Measurements from ENCODE around the gene COG6.

COG6 gene

DNA sequence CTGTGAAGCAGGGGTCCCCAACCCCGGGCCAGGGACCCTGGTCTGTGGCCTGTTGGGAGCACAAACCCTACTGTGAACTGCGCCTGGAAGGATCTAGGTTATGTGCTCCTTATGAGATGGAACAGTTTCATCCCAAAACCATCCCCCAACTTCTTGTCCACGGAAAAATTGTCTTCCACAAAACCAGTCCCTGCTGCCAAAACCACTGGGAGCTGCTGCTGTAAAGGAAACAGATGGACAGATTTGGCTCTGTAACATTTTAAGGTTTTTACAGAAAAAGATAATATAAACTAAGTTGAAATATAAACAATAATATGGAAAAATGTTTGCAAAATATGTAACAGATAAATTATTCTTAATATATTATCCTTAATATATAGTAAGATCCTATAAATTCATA is 73.7 kb downstream of the COG6 start:
- Mint-ChIP-seq H3K4me1 (no peaks in the 10 kb centered on the region), H3K27ac (no peak overlapping the region), H3K4me3 (no peak overlapping the region), H3K9me3 (no peaks in the 10 kb centered on the region), H3K27me3 (no peaks in the 10 kb centered on the region), H3K36me3 (peaks cover 38% of the 10 kb centered on the region)

DNA sequence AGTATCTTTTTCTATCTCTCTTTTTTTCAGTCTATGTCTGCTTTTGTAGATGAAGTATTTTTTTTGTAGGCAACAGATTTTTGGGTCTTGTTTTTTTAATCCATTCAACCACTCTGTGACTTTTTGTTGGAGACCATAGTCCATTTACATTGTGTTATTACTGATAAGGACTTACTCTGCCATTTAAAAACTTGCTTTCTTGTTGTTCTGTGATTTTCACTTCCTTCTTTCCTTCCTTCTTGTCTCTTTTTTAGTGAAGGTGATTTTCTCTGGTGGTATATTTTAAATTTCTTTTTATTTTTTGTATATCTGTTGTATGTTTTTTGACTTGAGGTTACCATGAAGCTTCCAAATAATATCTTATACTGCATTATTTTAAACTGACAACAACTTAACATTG is 79.5 kb downstream of the COG6 start:
- H3K27me3 Mint-ChIP-seq = no peaks in the 10 kb centered on the region
- peaks cover 5% of the 10 kb centered on the region for H3K9me3 Mint-ChIP-seq
- H3K4me1 Mint-ChIP-seq = no peaks in the 10 kb centered on the region
- no peak overlapping the region for H3K27ac Mint-ChIP-seq
- H3K36me3 Mint-ChIP-seq = peaks cover 44% of the 10 kb centered on the region
- no peak overlapping the region for H3K4me3 Mint-ChIP-seq

DNA sequence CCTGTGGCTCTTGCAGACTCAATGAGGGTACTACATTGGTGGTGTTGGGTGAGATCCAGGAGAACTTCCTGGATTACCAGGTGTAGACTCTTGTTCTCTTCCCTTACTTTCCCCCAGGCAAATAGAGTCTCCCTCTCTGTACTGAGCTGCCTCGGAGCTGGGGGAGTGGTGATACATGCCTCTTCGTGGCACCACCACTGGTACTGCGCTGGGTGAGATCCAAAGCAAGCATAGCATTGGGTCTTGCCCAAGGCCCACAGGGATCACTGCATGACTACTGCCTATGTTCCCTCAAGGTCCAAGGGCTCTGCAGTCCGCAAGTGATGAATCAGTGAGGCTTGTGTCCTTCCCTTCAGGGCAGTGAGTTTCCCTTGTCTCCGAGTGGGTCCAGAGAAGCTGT is 81.6 kb downstream of the COG6 start:
- H3K9me3 Mint-ChIP-seq = peaks cover 11% of the 10 kb centered on the region
- H3K4me3 Mint-ChIP-seq = no peak overlapping the region
- no peaks in the 10 kb centered on the region for H3K4me1 Mint-ChIP-seq
- no peak overlapping the region for H3K27ac Mint-ChIP-seq
- peaks cover 50% of the 10 kb centered on the region for H3K36me3 Mint-ChIP-seq
- H3K27me3 Mint-ChIP-seq = no peaks in the 10 kb centered on the region

DNA sequence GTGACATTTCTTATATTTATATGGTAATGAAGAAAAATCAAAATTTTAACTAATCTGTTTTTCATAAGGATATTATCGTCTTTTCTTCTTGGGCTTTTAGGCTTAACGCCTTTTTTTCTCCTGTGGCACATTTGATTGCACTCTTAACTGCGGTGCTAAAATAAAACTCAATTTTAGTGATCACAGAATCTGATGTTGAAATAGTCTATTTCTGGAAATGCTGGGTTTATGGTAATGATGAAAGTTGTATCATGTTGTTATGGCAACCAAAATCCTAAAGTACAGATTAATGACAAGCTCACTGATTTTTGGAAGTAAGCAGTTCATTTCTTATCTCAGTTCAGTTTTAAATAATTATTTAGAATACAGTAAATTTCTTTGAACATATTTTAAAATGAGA is 85.3 kb downstream of the COG6 start:
- Mint-ChIP-seq H3K9me3 (peaks cover 11% of the 10 kb centered on the region), H3K4me1 (no peaks in the 10 kb centered on the region), H3K4me3 (no peak overlapping the region), H3K27me3 (no peaks in the 10 kb centered on the region), H3K36me3 (peaks cover 26% of the 10 kb centered on the region), H3K27ac (no peak overlapping the region)

DNA sequence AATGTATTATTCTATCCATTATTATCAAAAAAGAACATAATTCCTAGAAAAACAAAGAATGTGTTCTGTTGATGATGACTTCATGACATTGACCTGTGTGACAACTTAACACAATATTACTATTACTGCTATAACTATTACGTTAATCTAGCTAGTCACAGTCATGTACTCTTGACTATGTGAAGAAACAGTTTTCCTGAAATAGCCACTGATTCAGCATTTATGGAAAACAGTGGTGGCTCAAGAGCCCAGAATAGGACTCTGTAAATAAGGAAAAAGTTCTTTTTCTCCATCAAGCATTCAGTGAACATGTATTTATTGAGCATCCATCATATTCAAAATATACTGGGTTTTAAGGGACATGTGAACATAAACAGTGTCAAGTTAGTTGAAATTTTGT is 93.5 kb downstream of the COG6 start:
- H3K27me3 Mint-ChIP-seq = no peaks in the 10 kb centered on the region
- peaks cover 7% of the 10 kb centered on the region for H3K9me3 Mint-ChIP-seq
- H3K36me3 Mint-ChIP-seq = peaks cover 26% of the 10 kb centered on the region
- no peak overlapping the region for H3K27ac Mint-ChIP-seq
- no peak overlapping the region for H3K4me3 Mint-ChIP-seq
- H3K4me1 Mint-ChIP-seq = no peaks in the 10 kb centered on the region

DNA sequence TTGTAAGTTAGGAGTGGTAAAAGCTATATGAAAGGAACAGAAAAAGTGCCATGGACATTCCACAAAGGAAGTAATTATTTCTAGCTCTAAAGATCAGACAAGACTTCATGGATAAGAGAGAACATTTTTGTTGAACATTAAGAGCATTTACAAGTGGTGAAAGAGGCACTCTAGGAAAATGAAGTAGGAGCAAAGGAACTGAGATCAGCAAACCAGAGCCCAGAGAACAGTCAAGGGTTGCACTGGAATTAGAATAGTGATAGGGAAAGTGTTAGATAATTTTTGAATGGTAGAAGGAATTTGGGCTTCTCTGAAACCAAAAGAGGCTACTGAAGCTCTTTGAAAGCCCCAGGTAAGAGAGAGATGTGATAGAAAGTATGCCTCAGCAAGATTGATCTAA is 94.1 kb downstream of the COG6 start:
- Mint-ChIP-seq H3K27ac (no peak overlapping the region), H3K4me1 (no peaks in the 10 kb centered on the region), H3K9me3 (peaks cover 8% of the 10 kb centered on the region), H3K36me3 (peaks cover 27% of the 10 kb centered on the region), H3K27me3 (no peaks in the 10 kb centered on the region), H3K4me3 (no peak overlapping the region)

DNA sequence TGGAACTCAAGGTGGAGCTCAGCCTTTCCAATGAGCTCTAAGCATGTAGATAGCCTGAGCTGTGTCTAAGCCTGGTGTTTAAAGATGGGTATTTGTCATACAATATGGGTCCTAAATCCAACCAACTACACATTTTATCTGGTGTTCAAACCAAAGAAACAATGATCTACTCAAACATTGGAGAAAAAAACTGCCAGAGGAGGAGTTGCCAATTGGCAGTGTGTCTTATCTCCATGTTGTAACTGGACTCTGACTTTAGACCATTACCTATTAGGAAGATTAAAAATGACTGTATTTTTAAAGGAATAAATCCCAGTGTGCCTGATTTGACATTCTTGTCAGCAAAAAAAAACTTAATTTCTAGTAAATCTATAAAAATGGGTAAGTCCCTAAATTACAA is 96.3 kb downstream of the COG6 start:
- Mint-ChIP-seq H3K4me3 (no peak overlapping the region), H3K4me1 (no peaks in the 10 kb centered on the region), H3K9me3 (peaks cover 13% of the 10 kb centered on the region), H3K27ac (no peak overlapping the region), H3K36me3 (peaks cover 40% of the 10 kb centered on the region), H3K27me3 (no peaks in the 10 kb centered on the region)

DNA sequence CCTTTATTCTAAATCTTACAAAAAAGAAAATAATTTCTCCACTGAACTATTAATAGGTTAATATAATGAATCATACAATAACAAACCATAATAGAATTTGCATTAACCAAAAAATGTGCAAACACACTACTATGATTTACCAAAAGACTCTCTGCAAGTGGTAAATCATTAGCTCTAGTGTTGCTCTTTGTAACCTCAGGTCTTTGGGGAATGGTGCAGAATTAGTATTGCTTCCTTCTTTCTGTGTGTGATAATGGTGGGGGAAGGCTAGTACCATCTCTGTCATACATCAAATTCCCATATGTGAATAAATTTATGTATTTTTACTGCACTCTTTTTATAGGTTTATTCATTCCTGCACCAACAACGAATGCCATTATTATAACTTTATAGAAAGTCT is 105.1 kb downstream of the COG6 start:
- no peaks in the 10 kb centered on the region for H3K4me1 Mint-ChIP-seq
- no peaks in the 10 kb centered on the region for H3K27me3 Mint-ChIP-seq
- peaks cover 13% of the 10 kb centered on the region for H3K9me3 Mint-ChIP-seq
- no peak overlapping the region for H3K27ac Mint-ChIP-seq
- H3K36me3 Mint-ChIP-seq = peaks cover 11% of the 10 kb centered on the region
- no peak overlapping the region for H3K4me3 Mint-ChIP-seq

DNA sequence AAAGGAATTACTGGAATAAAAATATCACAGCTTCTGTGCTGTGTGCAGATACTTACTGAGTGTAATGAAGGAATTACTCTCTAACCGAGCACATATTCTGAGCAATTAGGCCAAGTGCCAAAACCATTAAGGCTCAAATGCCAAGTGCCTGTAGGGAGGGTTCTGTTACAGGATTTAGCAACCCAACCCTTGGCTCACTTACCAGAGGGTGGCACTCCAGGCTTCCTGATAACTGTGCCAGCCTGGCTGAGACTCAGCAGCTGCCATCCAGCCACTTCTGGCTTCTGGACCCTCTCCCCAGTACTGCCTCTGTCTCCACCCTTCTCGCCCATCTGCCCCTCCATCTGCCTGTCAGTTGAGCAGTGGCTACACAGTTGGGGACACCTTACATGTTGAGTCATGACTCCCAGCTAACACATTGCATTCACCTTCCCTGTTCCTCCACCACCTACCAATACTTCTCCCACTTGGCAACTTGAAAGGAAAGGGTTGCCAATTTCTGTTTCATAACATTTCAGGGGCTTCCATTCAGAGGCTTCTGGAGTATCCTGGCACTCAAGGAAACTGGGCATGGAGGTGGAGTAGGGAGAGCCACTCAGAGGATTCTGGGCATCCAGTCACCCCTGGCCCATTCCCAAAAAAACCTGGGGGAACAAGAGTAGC is 110.5 kb downstream of the COG6 start:
- Mint-ChIP-seq H3K27ac (no peak overlapping the region), H3K9me3 (peaks cover 9% of the 10 kb centered on the region), H3K4me3 (no peak overlapping the region), H3K36me3 (peaks cover 2% of the 10 kb centered on the region), H3K4me1 (peaks cover 16% of the 10 kb centered on the region), H3K27me3 (no peaks in the 10 kb centered on the region)

DNA sequence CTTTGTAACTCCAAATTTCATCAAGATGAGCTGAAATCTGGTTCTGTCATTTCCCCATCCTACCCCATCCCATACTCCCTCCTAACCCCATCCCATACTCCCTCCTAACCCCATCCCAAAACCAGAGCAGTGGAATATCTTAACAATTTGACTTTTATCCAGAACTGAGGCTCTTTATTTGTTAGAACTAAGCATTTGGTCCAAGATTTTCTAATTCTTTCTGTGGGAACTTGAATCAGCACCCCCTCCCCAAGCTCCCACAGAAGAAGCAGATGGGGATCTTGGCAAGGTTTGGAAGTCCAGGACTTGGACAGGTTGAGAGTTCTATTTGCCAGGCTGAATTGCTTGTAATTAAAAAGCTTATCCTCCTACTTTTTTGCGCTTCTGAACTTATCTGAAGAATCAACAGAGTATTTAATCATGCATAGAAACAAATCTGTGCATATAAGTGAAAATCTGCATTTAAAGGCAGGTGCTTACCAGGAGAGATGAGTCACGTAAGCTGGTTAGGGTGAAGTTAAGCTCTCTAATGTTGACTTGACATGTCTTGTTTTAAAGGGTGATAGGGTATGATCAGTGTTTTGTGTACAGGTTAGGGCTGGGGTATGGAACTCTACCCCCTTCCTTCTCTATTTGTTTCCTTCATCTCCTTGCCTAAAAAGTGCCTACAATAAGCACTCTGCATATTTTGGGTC is 111.1 kb downstream of the COG6 start:
- peaks cover 4% of the 10 kb centered on the region for H3K36me3 Mint-ChIP-seq
- no peaks in the 10 kb centered on the region for H3K27me3 Mint-ChIP-seq
- H3K4me3 Mint-ChIP-seq = no peak overlapping the region
- H3K27ac Mint-ChIP-seq = no peak overlapping the region
- peaks cover 16% of the 10 kb centered on the region for H3K4me1 Mint-ChIP-seq
- H3K9me3 Mint-ChIP-seq = peaks cover 5% of the 10 kb centered on the region

DNA sequence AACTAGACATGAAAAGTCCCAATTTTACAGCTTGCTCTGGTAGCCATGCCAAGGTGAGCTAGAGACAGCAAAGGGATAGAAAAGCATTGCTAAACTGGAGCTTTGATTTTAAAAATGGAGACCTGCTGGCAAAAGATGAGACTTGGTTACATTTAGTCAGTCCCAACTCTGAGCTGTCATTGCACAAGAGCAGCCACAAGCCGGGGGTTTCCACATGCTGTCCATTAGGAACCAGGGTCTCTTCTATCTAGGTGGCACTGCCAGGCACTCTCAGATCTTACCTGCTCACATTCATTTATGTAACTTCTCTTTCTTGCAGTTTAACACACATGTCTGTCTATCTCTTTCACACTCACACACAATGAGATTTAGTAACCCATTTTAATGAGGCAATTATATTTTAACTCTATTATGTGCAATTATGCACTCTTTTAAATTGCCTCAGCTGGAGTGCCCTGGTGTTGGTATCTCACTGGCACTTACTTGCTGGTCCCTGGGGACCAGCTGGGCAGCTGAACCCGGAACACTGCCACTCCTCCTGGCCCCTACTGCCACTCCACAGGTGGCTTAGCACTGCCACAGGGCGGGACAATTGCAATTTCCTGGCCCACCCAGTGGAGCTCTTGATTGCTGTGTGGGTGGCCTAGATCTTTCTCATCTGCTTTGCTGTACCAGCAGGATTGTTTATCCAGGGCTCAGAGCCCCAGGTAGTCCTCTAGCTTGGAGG is 112.5 kb downstream of the COG6 start:
- no peak overlapping the region for H3K27ac Mint-ChIP-seq
- H3K36me3 Mint-ChIP-seq = peaks cover 7% of the 10 kb centered on the region
- H3K27me3 Mint-ChIP-seq = no peaks in the 10 kb centered on the region
- H3K4me1 Mint-ChIP-seq = peaks cover 16% of the 10 kb centered on the region
- no peak overlapping the region for H3K4me3 Mint-ChIP-seq
- H3K9me3 Mint-ChIP-seq = no peaks in the 10 kb centered on the region

DNA sequence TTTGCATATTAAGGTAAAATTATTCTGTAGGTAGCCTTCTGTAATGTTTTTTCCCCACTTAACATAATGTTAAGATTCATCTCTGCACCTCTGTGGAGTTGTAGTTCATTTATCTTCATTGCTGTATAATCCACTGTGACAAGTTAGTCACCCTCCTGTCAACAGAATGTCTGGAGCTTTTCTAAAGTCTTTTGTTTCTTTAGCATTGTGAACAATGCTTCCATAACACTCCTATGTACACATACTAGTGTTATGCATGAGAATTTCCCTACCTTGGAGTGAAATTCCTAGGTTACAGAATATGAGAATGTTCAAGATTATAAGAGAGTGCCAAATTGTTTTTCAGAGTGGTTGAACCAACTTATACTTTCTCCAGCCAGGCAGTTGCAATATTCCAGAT is 113.5 kb downstream of the COG6 start:
- H3K36me3 Mint-ChIP-seq = peaks cover 7% of the 10 kb centered on the region
- H3K4me3 Mint-ChIP-seq = no peak overlapping the region
- H3K27ac Mint-ChIP-seq = no peak overlapping the region
- H3K4me1 Mint-ChIP-seq = peaks cover 16% of the 10 kb centered on the region
- no peaks in the 10 kb centered on the region for H3K27me3 Mint-ChIP-seq
- no peaks in the 10 kb centered on the region for H3K9me3 Mint-ChIP-seq

DNA sequence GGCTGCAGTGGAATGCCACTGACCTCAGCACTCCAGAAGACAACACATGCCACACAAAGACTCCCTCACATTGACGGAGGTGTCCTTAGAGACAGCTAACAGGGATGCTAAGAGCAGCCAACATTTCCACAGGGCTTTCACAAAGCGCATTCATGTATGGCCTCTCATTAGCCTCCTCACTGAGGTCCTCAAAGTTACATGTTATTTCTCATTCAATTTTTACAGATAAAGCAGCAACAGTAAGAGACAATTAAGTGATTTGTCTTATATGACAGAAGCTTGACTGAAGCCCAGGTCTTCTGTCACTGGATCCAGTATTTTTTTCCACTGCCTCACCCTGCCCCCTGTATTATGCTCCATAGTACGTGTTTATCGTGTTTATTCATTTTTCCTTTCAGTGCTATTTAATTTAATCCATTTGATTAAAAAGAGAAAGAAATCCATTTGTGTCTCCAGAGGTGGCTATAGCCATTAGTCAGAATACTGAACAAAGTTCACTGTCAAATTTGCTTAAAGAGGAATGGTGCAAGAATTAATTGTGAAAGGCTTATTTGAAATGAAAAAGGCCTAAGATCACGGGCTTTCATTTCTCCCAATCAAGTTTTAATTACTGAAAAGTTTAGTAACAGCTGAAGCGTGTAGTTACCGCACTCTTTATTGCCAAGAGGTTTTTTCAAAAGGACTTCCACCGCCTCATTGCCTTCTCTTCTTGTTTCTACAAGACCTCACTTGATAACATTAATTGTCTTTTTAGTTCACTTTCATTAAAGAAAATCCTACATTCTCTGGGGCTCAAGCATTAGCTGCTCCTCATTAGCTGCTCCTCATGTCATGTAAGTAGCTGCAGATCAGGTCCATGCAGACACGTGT is 115.0 kb downstream of the COG6 start:
- no peaks in the 10 kb centered on the region for H3K27me3 Mint-ChIP-seq
- peaks cover 16% of the 10 kb centered on the region for H3K4me1 Mint-ChIP-seq
- H3K36me3 Mint-ChIP-seq = peaks cover 7% of the 10 kb centered on the region
- no peak overlapping the region for H3K27ac Mint-ChIP-seq
- no peaks in the 10 kb centered on the region for H3K9me3 Mint-ChIP-seq
- H3K4me3 Mint-ChIP-seq = no peak overlapping the region

DNA sequence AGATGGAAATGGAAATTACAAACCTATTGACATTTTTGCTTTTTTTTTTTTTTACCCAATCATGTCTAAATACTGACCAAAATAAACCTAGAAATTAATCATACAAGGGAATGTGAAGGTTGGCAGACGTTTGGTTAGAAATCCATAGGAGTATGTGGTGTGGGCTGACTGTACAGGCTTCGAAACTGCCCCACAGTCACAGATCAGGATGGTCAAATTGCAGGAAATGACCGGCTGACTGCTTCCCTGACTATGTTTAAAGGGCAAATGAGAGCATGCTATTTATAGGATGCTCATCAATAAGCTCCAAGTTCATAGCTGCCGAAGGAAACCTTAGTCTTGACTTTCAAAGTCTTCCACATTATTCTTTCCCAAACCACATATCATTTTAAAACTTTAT is 118.4 kb downstream of the COG6 start:
- Mint-ChIP-seq H3K27me3 (no peaks in the 10 kb centered on the region), H3K27ac (no peak overlapping the region), H3K4me1 (peaks cover 31% of the 10 kb centered on the region)

DNA sequence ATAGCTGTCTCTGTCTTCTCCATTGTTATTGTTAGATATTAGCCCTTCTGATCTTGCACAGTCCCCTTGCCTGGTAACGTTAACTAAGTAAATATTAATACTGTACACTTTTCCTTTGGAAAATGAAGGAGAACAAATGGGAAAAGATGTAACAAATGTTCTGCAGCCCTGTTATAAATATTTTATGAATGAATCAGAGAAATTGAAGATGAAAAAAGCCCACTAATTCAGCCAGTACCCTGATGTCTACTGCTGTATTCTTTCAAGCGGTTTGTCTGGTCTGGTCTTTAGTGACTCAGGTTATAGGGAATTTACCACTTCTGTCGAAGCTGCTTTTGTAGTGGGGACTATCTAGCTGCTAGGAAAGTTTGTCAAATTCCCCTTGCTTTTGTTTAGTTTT is 121.0 kb downstream of the COG6 start:
- H3K36me3 Mint-ChIP-seq = peaks cover 9% of the 10 kb centered on the region
- H3K27ac Mint-ChIP-seq = peak overlapping the region; percentile 98
- H3K9me3 Mint-ChIP-seq = peaks cover 8% of the 10 kb centered on the region

More for the DNA sequence above, 118.4 kb downstream of the COG6 start:
- H3K9me3 Mint-ChIP-seq = peaks cover 8% of the 10 kb centered on the region
- H3K4me3 Mint-ChIP-seq = no peak overlapping the region
- peaks cover 9% of the 10 kb centered on the region for H3K36me3 Mint-ChIP-seq

More for the DNA sequence above, 121.0 kb downstream of the COG6 start:
- Mint-ChIP-seq H3K4me3 (peak overlapping the region; percentile 65), H3K27me3 (no peaks in the 10 kb centered on the region), H3K4me1 (peaks cover 47% of the 10 kb centered on the region)

Data from activated naive CD4-positive, alpha-beta T cell treated with anti-CD3 and anti-CD28 coated beads, Interleukin-2, amount 50 U/mL, for 24 hours (primary cell).